ENCODE measurements around the gene SPATS2. TPM values are rescaled to one million over a fixed set of nuclear protein-coding genes. Genes with fewer than 3 reads are reported as not detected.

The SPATS2 gene
- total and polyA plus RNA-seq, 10 of the 15 experiments (the other 5 are each of a cell fraction or from before 2014, with no cell fraction given) = 9.0 to 54.2 (median 27.5) TPM

GRCh38 chr12:49417558-49417957 is 50.3 kb downstream of the SPATS2 start:
- ChIA-PET CTCF (interaction anchor here (0.9 kb wide), 1 partner anchor 17 kb away, joined by 3 read pairs; no protein-coding TSS in a partner anchor), RAD21 (ENCODE audit: unreplicated experiment) (interaction anchor here (0.6 to 1.3 kb wide), 3 partner anchors 11 to 98 kb away, joined by 3 to 5 read pairs (median 4); no protein-coding TSS in a partner anchor), POLR2A (interaction anchor here (0.6 to 1.0 kb wide), 4 partner anchors 49 to 1324 kb away, joined by 3 to 5 read pairs (median 4); partner anchors contain the start of genes DNAJC22 and SPATS2), SMC1A (ENCODE audit: uncharacterized antibody, unreplicated experiment) (interaction anchor here (1.3 to 4.2 kb wide), 2 partner anchors 12 to 97 kb away, joined by 4 to 27 read pairs; no protein-coding TSS in a partner anchor)
- Histone ChIP-seq H3K27ac (ENCODE audit: control insufficient read depth, insufficient read depth) (no peak overlapping the region), H3K9me3 (replicated peaks; ENCODE audit: control insufficient read depth, insufficient read depth, low read length) (no peaks in the 10 kb centered on the region), H3K36me3 (ENCODE audit: control insufficient read depth in 2 of 2, insufficient read depth in 2 of 2, low read length in 1 of 2) (peaks cover 0 to 2% of the 10 kb centered on the region in 2 experiments; a peak in 2 of 4 replicates), H3K4me3 (no peak overlapping the region), H3K4me1 (ENCODE audit: control insufficient read depth, insufficient read depth, low read length) (no peaks in the 10 kb centered on the region), H3K4me2 (ENCODE audit: control insufficient read depth, insufficient read depth) (no peak overlapping the region), H2AFZ (ENCODE audit: control insufficient read depth, low read depth, low read length) (no peak overlapping the region), H3K9ac (ENCODE audit: control insufficient read depth, insufficient read depth, low read length) (no peak overlapping the region), H4K20me1 (ENCODE audit: control insufficient read depth, insufficient read depth) (no peaks in the 10 kb centered on the region), H3K27me3 (replicated peaks in 1 of 2; ENCODE audit: control insufficient read depth in 2 of 2, insufficient read depth in 2 of 2, low read length in 1 of 2) (no peaks in the 10 kb centered on the region), H3K79me2 (ENCODE audit: control insufficient read depth, insufficient read depth, low read length) (peaks cover 33% of the 10 kb centered on the region)
- ATAC-seq (no peak), DNase-seq (ENCODE audit: low read depth, low spot score) (no peak), FAIRE-seq (no peak)
- TF ChIP-seq RFX5 (IDR thresholded peaks at IDR 0.05; ENCODE audit: low read depth, low read length) = no peak
- no peak for TF ChIP-seq CEBPB (IDR thresholded peaks at IDR 0.05; ENCODE audit: borderline replicate concordance in 1 of 2, low read depth in 2 of 2, low read length in 2 of 2)
- no peak for TF ChIP-seq SIN3A (IDR thresholded peaks at IDR 0.05; ENCODE audit: low read depth, low read length)
- in situ Hi-C loops (cut with MboI) = no loop called here
- BruUV-seq (replicated peaks) = no TSS peak
- intact Hi-C loops (cut with micrococcal nuclease; ENCODE audit: unreplicated experiment) = no loop called here
- WGBS (ENCODE audit: insufficient coverage, insufficient replicate concordance, low lambda C conversion rate, missing lambda C conversion rate) = 86% methylated on average over 1 of the region's 1 CpG

GRCh38 chr12:49420556-49420955 is 53.3 kb downstream of the SPATS2 start:
- no peak overlapping the region for H2AFZ ChIP-seq (ENCODE audit: control insufficient read depth, low read depth, low read length)
- no peak for ATAC-seq
- H3K36me3 ChIP-seq (ENCODE audit: control insufficient read depth in 2 of 2, insufficient read depth in 2 of 2, low read length in 1 of 2) = no peaks in the 10 kb centered on the region; a peak in 1 of 4 replicates
- peaks cover 32% of the 10 kb centered on the region for H3K79me2 ChIP-seq (ENCODE audit: control insufficient read depth, insufficient read depth, low read length)
- H4K20me1 ChIP-seq (ENCODE audit: control insufficient read depth, insufficient read depth) = no peaks in the 10 kb centered on the region
- H3K4me3 ChIP-seq = no peak overlapping the region
- 95% methylated on average over 4 of the region's 4 CpGs for WGBS (ENCODE audit: insufficient coverage, insufficient replicate concordance, low lambda C conversion rate, missing lambda C conversion rate)
- ChIA-PET POLR2A (no interaction called here), SMC1A (ENCODE audit: uncharacterized antibody, unreplicated experiment) (interaction anchor here (0.7 to 1.5 kb wide), 3 partner anchors 20 to 51 kb away, joined by 3 to 6 read pairs (median 5); no protein-coding TSS in a partner anchor), RAD21 (ENCODE audit: unreplicated experiment) (no interaction called here), CTCF (interaction anchor here (0.6 to 4.0 kb wide), 4 partner anchors 8 to 103 kb away, joined by 3 to 20 read pairs (median 5); no protein-coding TSS in a partner anchor)
- in situ Hi-C loops (cut with MboI) (no loop called here), intact Hi-C loops (cut with micrococcal nuclease; ENCODE audit: unreplicated experiment) (no loop called here)
- no TSS peak for BruUV-seq (replicated peaks)
- H3K4me2 ChIP-seq (ENCODE audit: control insufficient read depth, insufficient read depth) = no peak overlapping the region
- no peak overlapping the region for H3K9ac ChIP-seq (ENCODE audit: control insufficient read depth, insufficient read depth, low read length)
- no peak overlapping the region for H3K27ac ChIP-seq (ENCODE audit: control insufficient read depth, insufficient read depth)
- H3K4me1 ChIP-seq (ENCODE audit: control insufficient read depth, insufficient read depth, low read length) = no peaks in the 10 kb centered on the region
- no peaks in the 10 kb centered on the region for H3K27me3 ChIP-seq (replicated peaks in 1 of 2; ENCODE audit: control insufficient read depth in 2 of 2, insufficient read depth in 2 of 2, low read length in 1 of 2)
- H3K9me3 ChIP-seq (replicated peaks; ENCODE audit: control insufficient read depth, insufficient read depth, low read length) = no peaks in the 10 kb centered on the region; the same call in 2 of the 3 replicates
- DNase-seq (ENCODE audit: low read depth, low spot score) = no peak
- no peak for FAIRE-seq
- TF ChIP-seq NR2C1 (IDR thresholded peaks at IDR 0.05) (no peak), TAF1 (IDR thresholded peaks at IDR 0.05; ENCODE audit: borderline replicate concordance, low read depth, low read length) (no peak), HDAC6 (IDR thresholded peaks at IDR 0.05; ENCODE audit: unreplicated experiment) (no peak), ETV6 (conservative IDR thresholded peaks at IDR 0.05 in 1 of 2, IDR thresholded peaks at IDR 0.05 in 1 of 2; ENCODE audit: borderline replicate concordance in 1 of 2, low read depth in 1 of 2) (no peak), NRF1 (conservative IDR thresholded peaks at IDR 0.05; ENCODE audit: low read depth, low read length) (no peak), CEBPZ (IDR thresholded peaks at IDR 0.05; ENCODE audit: low read depth, low read length) (no peak), DPF2 (IDR thresholded peaks at IDR 0.05) (no peak), IKZF1 (conservative IDR thresholded peaks at IDR 0.05) (no peak), USF1 (IDR thresholded peaks at IDR 0.05; ENCODE audit: borderline replicate concordance, extremely low read length, insufficient read depth, low read depth, low read length) (no peak), ZZZ3 (IDR thresholded peaks at IDR 0.05; ENCODE audit: control insufficient read depth, insufficient read length, low read depth) (no peak)
